Fibroblast of skin of abdomen (primary cell): ENCODE measurements around the gene IFNGR2.
"Not testable (repeated sequence)": the region's sequence is repeated elsewhere in the genome, so short reads cannot be mapped to it uniquely, and the experiment has no call there.

ENCODE experiments used
- DNase-seq: peaks from one replicate; pipeline ENCODE4 v3.0.0-alpha.2; 2013

IFNGR2 gene

DNA sequence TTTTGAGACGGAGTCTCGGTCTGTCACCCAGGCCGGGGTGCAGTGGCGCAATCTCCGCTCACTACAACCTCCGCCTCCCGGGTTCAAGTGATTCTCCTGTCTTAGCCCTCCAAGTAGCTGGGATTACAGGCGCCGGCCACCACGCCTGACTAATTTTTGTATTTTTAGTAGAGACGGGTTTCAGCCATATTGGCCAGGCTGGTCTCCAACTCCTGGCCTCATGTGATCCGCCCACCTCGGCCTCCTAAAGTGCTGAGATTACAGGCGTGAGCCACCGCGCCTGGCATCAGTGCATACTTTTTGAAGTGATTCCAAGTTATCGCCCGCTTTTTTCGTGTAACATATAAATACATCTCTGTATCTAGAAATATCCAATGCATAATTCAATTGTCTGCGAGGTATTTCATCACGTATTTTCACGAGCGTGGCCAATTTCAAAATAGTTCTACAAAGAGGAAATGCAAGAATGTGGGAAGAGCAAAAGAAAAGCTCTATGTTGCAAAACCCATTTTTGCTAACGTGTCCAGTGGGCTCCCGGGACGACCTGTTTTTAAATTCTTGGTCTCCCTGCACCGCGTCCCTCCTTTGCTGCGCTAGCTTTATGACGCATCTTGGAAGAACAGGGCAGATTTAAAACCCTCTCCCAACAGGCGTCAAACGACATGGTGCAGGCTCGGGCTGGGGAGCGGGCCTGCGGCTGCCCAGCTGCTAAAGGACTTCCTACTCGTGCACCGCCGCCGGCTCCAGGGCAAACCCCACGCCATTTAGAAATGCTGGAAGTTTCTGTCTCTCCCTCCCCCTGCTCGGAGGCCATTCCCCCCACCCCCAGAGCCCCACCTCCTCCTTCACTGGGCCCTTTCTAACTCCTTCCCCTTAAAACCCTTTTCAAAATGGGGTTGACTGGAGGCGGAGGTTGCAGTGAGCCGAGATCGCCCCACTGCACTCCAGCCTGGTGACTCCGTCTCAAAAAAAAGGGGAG is 923 bp upstream of the IFNGR2 start:
- peak; percentile 78 for DNase-seq

DNA sequence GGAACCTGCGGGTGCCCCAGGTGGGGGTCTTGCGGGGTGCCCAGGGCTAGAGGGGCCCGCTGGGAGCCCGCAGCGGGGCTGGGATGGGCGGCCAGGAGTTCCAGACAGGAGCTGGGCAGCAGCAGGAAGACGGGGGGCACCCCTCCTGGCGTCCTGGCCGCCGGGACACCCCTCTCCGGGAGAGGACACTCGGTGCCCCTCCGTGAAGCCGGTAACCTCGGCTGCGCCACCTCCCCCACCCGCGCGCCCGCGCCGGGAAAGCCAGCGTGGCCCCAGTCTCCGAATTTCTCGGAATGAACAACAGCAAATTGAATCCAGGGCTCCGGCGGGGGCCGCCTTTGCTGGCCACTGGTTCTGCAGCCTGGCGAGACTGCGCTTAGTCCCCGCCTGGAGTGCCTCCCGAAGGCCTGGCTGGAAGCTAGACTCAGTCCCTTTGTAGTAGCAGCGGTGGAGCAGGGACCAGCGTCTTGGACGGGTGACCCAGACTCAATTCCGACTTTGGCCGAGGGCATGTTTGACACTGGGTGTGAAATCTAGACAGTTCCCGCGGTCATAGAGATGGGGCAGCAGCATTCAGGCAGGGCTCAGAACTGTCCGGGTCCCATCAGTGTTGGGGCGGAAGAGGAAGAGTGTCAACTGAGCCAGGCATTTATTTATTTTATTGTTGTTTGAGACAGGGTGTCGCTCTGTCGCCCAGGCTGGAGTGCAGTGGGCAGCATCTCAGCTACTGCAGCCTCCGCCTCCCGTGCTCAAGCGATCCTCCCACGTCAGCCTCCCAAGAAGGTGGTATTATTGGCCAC is 773 bp downstream of the IFNGR2 start:
- peak; percentile 52 for DNase-seq

DNA sequence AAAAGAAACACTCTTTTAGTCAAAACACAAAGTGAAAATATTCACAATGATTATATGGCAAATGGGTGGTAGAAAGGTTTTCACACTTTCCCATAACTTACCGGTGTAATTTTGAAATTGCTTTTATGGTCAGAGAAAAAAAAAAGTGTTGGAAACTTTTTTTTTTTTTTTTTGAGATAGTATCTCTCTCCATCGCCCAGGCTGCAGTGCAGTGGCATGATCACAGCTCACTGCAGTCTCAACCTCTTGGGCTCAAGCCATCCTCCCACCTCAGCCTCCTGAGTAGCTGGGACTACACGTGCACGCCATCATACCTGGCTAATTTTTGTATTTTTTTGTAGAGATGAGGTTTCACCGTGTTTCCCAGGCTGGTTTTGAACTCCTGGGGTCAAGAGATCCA is 3.3 kb downstream of the IFNGR2 start:
- no peak for DNase-seq

DNA sequence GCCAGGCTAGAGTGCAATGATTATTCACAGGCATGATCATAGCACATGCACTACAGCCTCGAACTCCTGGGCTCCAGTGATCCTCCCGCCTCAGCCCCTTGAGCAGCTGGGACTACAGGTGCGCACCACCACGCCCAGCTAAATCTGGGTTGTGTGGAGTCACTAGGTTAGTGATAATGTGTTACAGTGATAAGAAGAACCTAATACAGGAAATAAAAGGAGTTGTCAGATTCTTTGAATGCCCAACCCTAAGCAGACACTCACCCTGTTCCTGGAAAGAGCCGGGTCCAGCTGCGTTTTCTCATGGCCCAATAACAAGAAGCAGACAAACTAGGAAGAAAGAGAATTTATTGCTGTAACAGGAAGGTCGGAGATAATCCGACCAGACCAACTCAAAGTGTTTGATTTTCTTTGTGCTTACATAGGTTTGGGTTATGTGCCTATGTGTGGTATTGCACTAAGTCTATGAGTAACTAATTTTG is 8.8 kb downstream of the IFNGR2 start:
- DNase-seq: no peak

DNA sequence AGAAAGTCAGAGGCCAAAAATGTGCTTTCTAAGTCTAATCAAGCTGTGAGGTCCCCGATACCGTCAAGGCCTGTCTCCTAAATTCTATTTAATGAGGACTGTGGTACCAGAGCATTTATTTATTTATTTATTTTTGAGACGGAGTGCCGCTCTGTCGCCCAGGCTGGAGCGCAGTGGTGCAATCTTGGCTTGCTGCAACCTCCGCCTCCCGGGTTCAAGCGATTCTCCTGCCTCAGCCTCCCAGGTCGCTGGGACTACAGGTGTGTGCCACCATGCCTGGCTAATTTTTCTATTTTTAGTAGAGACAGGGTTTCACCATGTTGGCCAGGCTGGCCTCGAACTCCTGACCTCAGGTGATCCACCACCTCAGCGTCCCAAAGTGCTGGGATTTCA is 9.2 kb downstream of the IFNGR2 start:
- DNase-seq: not testable (repeated sequence)

DNA sequence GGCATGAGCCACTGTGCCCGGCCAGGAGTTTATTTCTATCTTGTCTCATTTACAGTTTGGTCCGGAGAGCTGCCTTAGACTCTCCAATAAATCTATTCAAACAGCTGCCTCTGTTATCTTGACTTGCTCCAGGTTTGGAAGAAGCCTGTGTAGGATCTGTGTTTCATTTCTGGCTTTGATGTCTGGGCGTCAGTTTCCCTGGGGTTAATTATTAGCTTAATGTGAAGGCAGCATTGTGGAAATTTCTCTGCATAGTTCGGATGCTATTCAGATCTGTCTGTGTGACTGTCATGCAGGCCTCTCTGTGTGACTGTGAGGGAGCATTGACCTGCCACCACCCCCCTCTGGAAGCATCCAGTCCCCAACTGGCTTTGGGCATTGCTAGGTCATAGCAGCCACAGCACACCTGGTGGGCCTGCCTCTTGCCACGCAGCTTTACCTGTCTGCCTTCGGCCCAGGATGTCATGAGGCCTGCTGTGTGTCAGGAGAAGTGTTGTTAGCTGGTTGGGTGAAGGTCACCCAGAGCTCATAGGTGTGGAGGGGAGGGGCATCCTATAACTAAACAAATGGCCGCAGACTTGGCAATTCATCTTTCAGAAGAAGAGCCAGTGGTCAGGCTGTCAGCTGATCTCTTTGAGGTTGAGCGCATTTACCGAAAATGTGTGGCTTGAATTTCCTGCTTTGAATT is 9.8 kb downstream of the IFNGR2 start:
- no peak for DNase-seq

DNA sequence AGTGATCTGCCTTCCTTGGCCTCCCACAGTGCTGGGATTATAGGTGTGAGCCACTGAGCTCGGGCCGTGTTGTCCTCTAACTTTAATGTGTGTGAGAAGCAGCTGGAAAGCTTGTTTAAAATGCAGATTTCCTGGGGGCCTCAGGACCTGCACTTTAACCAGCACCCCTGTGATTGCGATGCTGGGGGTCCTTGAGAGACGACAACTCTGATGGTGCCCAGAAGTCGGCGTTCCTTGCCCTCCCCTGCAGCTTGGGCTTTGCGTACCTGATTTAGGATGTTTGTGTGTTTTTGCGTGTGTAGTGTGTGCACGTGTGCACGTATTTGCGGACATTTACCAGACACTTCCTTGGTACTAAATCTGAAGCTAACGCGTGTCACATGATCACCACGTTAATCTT is 10.9 kb downstream of the IFNGR2 start:
- no peak for DNase-seq

DNA sequence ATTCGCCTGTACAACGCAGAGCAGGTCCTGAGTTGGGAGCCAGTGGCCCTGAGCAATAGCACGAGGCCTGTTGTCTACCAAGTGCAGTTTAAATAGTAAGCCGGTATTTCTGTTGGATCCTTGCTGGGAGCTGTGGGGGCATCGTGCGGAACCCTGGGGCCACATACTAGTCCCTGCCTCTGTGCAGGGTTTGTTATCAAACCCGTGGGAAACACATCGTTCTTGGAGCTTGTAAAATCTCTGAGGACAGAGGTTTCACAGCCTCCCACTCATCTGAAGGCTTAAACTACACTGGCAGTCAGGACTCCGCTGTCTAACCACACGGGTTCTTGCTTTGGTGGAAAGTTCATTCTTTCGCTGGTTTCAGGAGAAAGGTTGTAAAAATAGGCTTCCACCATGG is 11.7 kb downstream of the IFNGR2 start:
- DNase-seq: no peak

DNA sequence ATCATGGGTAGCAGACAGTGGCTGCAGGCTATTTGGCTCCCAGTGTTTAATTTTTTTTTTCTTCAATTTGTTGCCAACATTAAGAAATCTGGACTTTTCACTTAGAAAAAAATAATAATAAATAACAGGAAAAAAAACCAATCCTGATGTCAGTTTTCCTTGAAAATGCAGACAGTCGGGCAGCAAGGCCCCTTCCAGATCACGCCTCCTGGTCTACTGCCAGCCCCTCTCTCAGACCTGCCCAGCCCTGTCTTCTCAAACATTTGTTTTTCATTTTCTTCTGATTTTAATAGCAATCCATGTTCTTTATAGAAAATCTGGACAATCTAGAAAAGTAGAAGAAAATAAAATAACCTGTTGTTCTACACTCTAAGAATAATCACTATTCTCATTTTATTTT is 15.5 kb downstream of the IFNGR2 start:
- no peak for DNase-seq

DNA sequence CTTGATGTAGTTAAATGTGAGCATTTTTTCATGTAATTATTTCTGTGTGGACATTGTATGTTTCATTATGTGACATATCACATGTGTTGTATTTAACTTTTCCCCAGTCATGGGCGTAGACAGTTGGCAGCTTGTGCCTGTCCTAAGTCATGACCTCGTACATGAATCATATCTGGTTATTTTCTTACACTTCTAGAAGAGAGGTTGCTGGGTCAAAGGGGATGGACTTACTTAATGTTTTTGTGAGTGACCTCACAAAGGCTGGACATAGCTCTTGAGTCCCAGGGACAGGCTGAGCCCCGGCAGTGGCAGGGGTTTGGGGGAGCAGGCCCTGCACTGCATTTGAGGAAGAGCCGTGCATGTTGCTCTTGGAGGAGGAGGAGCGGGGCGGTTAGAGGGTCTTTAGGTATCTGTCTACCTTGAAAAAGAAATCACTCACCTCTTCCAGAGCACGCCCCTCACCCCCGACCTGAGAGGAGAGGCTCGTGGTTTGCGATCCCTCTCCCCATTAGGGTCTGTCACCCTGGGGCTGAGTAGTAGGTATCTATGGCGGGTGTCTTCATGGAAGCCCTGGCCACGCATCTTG is 16.4 kb downstream of the IFNGR2 start:
- DNase-seq: no peak

DNA sequence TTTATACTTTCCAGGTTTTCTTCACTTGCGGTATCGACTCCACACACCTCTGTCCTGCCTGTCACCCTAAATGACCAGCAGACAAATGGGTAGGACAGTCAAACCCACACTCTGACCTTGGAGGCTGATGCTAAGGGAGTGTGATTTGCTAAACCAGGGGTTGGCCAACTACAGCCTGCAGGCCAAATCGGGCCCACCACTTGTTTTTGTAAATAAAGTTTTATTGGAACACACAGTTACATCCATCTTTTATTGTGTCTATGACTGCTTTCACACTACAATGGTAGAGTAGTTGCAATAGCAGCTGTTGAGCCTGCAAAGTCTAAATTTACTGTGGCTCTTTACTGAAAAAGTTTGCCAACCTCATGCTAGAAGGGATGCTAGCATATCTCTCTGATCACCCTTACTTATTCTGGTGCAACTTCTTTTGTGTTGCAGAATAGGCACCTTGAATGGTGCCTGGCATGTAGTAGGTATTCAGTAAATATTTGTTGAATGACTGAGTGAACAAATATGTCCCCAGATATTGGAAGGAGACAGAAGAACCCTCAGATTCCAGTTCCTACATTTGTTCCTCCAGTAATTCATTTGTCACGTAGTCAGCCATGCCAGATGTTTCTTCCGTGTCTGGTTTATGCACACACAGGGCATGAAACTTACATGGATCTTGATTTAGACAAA is 18.6 kb downstream of the IFNGR2 start:
- DNase-seq: no peak

DNA sequence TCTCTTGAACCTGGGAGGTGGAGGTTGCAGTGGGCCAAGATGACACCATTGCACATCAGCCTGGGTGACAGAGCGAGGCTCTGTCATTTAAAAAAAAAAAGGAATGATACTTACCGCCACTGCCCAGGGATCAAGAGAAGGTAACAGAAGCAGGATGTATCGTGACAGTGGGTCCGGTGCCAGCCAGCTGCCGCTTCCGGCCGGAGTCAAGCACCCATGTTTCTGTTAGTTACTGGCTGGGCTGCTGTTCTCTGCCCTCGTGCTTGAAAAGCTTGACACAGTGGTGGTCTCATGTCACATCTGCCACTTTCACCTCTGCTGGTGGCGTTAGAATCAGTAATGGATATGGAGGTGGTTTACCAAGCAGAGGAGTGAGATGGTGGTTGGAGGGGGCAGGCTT is 21.0 kb downstream of the IFNGR2 start:
- DNase-seq: no peak

DNA sequence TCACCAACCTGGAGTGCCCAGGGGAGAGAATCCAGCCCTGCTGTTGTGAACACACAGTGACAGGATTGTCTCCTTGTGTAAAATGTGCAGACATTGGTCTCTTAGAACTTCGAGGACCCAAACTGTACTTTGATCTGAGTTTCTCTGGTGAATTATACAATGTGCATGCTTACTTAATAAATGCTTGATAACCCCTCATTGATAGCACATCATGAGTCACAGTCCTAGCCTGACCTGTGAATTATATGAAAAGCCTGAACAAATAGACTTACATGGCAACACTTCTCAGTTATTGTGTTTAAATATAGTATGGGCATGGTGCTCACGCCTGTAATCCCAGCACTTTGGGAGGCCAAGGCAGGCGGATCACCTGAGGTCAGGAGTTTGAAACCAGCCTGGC is 22.6 kb downstream of the IFNGR2 start:
- DNase-seq: no peak

DNA sequence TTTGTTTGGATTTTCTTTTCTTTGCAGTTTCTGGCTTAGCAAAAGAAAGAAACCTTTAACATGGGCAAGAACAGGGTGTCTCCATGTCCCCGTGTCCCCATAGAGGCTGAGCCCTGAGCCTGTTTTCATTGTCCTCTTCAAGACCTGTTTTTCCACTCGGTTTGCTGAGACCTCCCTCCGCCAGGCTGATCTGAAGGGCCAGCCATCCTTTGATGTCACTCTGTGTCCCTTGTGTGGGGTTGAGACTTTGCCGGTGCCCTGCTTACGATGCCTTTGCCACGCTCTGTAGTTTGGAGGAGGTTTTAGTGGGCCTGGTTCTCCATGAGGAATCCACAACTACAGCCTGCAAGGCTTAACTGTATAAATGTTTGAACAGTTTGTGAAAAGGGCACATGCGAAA is 23.8 kb downstream of the IFNGR2 start:
- no peak for DNase-seq

DNA sequence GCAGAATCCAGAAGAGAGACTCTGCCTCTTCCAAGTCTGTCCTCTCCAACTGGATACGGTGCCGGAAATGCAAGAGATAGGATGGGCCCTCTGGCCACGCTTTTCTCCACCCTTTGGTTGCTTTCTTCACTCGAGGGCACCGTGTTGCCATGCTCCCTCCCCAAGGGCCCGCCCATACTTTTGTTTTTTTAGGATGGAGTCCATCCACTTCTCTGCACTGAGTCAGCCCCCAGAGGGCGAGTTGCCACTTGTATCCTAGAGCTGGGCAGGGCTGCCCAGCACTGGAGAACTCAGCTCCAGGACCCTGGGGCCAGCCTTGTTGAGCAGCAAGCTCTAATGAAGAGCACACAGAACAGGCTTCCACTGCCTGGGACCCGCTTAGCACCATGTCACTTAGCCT is 25.5 kb downstream of the IFNGR2 start:
- no peak for DNase-seq

DNA sequence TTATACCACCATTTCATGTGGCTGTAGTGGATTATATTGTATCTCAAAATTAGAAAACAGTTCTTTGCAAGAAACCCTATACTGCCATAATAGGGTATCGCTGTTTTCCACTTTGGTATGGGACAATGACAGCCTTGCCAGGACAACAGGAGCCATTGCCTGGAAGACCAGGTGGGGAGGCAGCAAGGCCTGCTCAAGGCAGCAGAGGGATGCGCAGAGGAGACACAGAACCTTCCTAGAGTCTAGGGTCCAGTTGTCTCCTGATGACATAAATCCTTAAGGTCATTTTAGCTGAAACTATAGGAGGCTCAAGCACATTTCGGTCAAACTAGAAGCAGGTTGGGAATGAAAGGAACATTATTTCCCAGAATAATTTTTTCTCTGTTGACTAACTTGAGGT is 27.6 kb downstream of the IFNGR2 start:
- DNase-seq: no peak

DNA sequence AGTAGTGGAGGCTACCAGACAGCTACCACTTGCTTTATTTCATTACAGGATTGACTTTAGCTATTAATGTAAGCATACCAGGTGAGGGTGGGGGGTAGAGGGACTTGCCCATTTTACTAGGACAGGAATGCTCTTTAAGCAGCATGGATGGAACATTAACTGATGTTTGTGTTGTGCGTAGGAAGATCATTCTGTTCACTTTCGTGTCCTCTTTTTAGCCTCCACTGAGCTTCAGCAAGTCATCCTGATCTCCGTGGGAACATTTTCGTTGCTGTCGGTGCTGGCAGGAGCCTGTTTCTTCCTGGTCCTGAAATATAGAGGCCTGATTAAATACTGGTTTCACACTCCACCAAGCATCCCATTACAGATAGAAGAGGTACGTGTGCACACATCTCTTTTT is 29.3 kb downstream of the IFNGR2 start:
- no peak for DNase-seq

DNA sequence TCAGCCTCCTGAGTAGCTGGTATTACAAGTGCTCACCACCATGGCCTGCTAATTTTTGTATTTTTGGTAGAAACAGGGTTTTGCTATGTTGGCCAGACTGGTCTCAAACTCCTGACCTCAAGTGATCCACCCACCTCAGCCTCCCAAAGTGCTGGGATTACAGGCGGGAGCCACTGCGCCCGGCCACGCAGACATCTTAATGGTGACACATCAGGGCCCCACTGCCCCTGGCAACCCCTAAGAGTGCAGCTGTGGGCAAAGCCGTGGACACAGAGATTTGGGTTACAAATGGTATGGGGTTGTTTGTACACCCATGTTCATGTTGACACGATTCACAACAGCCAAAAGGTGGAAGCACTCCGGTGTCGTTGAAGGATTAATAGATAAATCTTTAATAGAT is 29.8 kb downstream of the IFNGR2 start:
- no peak for DNase-seq

DNA sequence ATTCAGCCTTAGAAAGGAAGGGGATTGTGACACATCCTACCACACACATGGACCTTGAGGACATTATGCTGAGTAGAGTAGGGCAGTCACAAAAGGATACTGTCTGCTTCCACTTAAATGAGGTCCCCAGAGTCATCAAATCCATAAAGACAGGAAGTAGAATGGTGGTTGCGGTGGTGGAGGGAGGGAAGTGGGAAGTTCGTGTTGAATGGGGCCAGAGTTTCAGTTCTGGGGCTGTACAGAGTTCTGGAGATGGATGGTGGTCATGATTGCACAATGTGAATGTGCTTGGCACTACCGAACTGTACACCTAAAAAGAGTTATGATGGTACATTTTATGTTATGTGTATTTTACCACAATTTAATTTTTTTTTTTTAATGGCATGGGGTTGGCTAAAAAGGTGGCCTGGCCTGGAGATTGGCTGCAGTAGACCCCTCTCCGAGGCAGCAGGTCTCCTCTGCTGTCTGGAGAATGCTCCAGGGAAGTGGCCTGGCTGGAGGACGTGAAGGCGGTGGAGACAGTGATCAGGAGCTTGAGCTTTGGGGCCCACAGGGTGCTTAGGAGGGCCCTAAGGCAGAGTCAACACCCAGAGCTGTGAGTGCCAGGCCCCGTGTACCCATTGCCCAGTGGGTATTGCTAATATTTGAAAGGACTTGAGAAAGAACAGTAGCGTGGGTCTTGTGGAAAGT is 30.4 kb downstream of the IFNGR2 start:
- DNase-seq: no peak

DNA sequence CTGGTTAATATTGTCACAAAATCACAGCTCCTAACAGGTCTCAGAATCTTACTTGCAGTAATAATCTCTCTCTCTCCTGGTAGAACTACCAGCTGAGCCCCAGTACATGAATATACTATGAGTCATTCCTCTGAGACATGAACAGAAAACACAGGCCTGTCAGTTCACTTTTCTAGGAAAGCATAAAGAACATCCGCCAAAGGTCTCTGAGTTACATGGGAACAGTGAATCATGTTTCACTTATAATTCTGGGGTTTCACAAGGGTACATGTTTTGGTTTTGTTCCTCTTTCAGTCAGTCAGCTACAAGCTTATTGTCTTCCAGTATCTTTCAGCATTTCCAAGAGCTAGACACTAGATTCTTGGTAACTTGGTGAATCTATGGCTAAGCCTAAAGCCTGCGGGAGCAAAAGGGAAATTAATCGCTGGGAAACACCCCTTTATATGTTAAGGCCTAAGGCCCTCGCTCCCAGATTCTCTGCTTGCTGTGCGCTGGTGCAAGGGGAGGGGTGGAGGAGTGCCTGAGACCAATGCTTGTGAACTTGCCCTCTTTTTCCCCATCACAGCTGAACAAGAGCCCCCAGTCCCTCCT is 31.7 kb downstream of the IFNGR2 start:
- peak; percentile 86 for DNase-seq

DNA sequence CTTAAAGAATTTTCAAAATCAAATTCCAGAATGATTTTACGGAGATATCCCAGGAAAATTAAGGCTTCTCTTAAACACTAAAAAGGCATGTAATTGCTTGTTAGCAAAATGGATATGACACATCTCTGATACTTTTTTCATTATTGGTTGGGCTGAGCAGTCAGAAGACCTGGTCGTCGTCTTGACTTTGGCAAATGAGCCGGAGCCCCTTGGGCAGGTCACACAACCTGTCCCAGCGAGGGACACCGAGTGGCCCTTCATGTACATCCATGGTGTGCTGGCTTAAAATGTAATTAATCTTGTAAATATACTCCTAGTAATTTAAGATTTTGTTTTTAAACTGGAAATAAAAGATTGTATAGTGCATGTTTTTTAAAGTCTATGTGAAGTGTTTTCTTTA is 33.9 kb downstream of the IFNGR2 start:
- no peak for DNase-seq
